Measurements from ENCODE around the gene CST11.

The CST11 gene

DNA sequence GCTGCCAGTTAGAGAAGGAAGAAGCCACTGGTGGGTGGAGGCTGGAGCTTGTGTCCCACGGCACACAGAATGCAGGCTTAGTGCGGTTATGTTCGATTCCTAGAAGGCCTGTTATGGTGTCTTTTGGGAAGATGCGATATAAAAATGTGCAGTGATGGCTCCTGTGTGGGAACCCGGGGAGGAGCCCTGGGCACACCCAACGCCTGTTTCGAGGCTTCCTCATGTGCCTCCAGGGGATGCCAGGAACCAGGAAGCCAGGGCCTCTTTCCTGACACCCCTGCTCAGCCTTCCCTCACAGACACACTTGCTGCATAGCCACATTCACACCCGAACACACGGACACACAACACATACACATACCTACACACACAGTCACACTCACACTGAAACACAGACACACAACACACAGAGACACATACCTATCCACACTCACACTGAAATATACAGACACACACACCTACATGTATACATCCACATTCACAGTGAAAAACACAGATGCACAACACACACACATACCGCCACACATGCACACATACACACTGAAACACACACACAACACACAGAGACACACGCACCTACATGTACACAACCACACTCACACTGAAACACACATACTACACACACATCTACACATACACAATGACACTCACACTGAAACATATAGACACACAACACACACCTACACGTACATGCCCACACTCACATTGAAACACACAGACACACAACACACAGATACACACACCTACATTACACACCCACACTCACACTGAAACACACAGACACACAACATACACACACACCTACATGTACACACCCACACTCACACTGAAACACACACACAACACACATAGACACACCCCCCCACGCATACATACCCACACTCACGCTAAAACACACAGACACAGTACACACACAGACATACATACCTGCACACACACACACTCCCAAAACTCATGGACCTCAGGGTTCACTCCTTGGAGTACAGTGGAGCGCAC is 1.2 kb upstream of the CST11 start:
- no peak for DNase-seq

DNA sequence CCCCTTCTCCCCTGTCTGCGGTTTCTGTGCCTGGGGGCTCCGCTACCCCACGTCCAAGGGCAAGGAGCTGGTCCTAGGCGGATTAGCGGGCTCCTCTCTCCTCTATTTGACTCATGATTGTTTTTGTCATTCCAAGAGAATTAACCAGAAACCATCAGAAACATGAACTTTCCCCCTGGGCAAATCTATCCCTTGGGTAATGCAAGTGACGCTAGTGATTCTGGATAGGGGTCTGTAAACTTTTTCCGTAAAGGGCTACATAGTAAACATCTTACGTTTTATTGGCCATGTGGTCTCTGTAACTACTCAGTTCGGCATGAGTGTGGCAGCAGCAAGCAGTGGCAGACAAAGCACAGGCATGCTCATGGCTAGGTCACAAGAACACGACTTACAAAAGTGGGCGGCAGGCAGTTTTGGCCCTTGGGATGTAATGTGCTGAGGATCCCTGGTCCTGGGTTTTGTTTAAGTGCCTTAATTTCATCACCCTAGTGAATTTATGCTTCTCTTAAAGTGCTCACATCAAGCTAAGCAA is 654 bp downstream of the CST11 start:
- no peak for DNase-seq

DNA sequence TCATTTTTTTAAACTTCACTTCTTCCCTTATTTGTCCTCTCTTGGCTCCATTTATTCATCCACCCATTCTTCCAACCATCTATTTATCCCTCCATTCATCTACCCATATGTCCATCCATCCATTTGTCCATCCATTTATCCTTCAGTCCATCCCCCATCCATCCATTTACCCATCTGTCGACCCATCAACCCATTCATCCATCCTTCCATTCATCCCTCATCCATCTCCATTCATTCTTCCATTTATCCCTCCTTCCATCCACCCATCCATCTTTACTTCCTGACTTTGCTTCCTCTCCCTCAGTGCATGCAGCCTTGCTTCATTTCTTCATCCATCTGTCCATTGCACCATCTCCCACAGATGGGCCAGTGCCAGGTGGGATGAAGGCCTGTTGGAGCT is 1.8 kb downstream of the CST11 start:
- DNase-seq: no peak

DNA sequence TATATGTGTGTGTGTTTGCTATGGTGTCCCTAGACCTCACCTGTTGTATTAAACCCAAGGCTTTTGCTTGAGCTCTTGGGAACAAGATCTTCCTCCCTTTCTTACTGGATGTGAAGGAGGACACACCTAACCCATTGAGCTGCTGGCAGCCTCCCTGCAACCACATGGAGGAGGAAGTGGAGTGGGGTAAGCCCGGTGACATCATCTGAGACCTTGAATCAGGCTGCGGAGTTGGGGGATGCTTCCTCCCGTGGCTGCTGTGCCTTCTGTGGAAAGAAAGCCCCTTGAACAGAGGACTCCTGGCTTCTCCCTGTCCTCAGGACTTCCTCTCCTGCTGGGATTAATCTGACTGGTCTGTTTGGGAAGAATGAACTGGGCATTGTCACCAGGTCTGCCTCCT is 3.3 kb downstream of the CST11 start:
- no peak for DNase-seq

DNA sequence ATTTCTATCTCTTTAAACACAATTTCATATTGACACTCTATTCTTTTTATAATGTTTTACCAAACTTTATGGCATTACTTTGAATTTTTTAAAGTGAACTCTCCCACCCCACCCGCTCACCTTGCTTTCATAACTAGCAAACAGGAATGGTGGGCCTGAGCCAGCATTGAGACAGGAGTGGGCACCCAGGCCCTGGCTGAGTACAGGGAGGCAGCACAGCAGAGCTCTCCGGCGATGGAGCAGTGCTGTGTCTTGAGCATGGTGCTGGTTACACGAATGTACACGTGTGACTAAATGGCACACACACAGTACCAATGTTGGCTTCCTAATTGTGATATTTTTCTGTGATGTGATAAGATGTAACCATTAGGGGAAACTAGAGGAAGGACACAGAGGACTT is 4.5 kb downstream of the CST11 start:
- no peak for DNase-seq

DNA sequence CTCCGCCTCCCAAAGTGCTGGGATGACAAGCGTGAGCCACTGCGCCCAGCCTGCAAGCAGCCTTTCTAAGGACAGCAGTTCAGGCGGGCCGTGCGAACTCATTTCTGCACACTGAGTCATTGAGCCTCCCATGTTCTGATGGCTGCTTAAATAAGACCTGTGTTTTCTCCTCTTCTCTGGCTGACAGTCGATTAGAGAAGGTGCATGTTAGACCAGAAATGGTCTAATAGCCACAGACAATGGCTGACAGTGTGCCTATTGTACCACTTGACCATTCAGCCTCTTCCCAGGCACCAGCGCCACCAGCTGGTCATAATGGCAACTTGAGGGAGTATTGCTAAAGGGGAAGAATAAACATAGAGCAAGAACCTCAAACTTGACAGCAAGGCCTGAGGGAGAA is 6.2 kb downstream of the CST11 start:
- DNase-seq: no peak

DNA sequence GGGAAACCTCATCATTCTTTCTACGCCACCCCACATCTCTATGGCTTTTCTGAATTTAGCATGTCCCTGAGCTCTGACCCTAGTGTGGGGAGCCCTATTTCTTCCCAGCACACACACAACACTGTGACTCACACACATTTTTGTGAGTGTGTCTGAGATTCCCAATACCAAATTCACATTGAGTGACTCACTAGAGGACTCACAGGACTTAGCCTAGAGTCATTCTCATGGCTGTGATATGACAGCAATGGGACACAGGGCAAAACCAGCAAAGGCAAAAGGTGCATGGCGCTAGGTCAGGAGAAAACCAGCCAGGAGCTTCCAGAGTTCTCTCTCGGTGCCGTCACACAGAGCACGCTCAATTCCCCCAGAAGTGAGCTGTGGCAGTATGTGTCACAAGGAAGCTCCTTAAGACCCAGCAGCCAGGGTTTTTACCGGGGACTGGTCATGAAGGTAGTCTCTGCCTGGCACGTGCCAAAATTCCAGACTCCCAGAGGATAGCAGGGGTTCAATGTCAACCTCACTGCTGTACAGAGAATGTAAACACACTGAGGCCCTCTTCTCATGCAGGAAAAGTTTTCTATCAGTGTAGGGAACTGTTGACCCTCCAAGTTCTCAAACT is 7.0 kb downstream of the CST11 start:
- DNase-seq: no peak

DNA sequence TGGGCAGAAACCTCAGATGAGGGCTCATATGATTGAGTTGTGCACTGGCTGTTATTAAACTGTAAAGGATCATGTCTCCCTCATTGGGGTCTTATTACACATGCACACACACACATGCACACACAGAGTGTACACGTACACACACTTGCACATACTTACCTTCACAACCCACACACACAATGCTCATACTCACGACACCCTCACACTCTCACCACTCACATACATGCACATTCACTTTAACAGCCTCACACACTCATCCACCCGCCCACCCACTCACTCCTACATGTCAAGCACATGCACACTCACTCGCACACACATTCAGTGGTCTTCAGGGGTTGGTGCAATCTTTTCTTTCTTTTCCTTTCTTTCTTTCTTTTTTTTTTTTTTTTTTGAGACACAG is 7.8 kb downstream of the CST11 start:
- no peak for DNase-seq

DNA sequence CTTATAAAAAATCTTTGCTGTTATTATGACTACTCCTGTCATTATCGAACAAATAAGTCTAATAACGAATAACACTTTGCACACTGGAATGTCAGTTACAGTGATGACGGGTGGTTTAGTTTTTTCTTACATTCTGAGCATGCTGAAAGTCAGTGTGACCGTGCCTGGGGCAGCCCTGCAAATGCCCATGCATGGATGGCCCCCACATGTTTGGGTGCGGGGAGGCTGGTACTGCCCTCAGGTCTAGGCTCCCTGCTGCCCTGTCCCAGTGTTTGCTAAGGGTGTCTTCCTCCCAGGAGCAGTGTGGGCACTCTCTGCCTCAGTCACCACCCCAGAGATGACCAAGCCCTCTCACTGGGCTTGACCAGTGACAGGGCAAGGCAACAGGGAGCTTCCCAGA is 10.2 kb downstream of the CST11 start:
- no peak for DNase-seq

GRCh38 chr20:23441850-23442313 is 10.8 kb downstream of the CST11 start:
- peak; percentile 56 for DNase-seq

GRCh38 chr20:23440004-23440403 is 12.7 kb downstream of the CST11 start:
- DNase-seq: no peak

- DNase-seq: no peak
Measured at GRCh38 chr20:23438661-23439060, 14.0 kb downstream of the CST11 start.

DNA sequence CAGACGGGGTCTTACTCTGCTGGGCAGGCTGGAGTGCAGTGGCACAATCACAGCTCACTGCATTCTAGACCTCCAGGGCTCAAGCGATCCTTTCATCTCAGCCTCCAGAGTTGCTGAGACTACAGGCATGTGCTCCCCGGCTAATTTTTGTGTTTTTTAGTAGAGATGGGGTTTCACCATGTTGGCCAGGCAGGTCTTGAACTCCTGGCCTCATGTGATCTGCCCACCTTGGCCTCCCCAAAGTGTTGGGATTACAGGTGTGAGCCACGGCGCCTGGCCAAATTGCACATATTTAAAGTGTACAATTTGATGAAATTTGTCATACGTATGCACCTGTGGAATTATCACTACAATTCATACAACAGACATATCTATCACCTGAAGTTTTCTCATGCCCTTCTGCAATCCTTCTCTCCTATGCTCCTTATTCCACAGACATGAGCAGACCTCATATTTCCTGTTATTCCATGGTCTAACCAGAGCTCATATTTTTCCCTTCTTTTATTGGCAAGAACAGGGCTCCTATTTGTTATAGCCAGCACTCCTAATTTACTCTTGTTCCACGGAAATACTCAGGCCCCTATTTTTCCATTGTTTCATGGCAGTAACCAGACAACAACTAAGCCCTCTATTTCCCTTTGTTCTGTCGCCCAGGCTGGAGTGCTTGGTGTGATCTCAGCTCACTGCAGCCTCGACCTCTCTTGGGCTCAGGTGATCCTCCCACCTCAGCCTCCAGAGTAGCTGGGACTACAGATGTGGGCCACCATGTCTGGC is 15.4 kb downstream of the CST11 start:
- no peak for DNase-seq

- DNase-seq: no peak
Measured at GRCh38 chr20:23436681-23437080, 16.0 kb downstream of the CST11 start.

GRCh38 chr20:23435626-23436539 is 16.8 kb downstream of the CST11 start:
- no peak for DNase-seq

GRCh38 chr20:23434521-23435313 is 18.0 kb downstream of the CST11 start:
- DNase-seq: no peak

DNA sequence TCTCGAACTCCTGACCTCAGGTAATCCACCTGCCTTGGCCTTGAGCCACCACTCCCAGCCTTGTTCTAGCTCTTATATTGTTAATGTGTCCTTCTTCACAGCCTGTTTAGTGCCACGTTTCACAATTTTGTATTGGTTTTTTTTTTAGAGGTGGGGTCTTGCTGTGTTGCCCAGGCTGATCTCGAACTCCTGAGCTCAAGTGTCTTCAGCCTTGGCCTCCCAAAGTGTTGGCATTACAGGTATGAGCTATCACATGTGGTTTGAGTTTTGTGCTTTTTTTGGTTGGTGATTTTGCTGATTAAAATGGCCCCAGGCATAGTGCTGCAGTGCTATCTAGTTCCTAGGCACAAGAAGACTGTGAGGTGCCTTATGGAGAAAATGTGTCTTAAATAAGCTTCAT is 19.0 kb downstream of the CST11 start:
- no peak for DNase-seq

DNA sequence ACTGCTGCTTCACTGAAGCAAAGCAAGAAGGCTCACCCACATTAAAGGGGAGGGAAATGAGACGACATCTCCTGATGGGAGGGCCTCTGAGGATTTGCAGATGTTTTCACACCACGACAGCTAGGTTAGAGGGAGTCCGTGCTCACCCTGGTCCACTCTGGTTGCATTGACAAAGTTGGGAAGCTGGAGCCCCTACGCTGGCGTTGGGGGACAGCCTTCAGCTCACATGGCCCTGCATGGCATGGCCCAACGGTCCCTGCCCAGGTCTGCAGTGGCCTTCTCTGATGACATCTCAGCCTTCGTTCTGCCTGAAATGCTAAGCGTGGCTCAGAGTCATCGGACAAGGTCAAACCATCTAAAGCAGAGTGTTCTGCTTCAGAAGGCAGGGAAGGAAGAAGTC is 27.5 kb downstream of the CST11 start:
- DNase-seq: no peak

GRCh38 chr20:23420943-23421931 is 31.4 kb downstream of the CST11 start, which contains the start of gene NAPB:
Gene NAPB (minus strand): TSS chr20:23421488. CDS start chr20:23421402, 86 bp downstream.
- DNase-seq: peak; percentile 94

Measured in activated CD8-positive, alpha-beta memory T cell treated with anti-CD3 and anti-CD28 coated beads, Interleukin-2, amount 50 U/mL, for 4 hours (primary cell).